HG03521 (cell line): ENCODE measurements around the gene CRIM1.

Source experiments
- ATAC-seq: cut with Tn5 transposase; IDR thresholded peaks from one replicate; pipeline ENCODE4 v1.9.1; 2021; ENCODE audit warnings: mild to moderate bottlenecking, moderate library complexity; ENCODE audit not compliant: unreplicated experiment

The CRIM1 gene

GRCh38 chr2:36544638-36545338 lies 189.2 kb downstream of the CRIM1 start:
- ATAC-seq = no peak

GRCh38 chr2:36545871-36546416 lies 190.4 kb downstream of the CRIM1 start:
- ATAC-seq = no peak

GRCh38 chr2:36547906-36548305 lies 192.3 kb downstream of the CRIM1 start:
- ATAC-seq = no peak

- ATAC-seq = no peak
Observed at GRCh38 chr2:36549165-36549574, 193.6 kb downstream of the CRIM1 start.

- ATAC-seq = no peak
Observed at GRCh38 chr2:36550006-36550405, 194.4 kb downstream of the CRIM1 start.

- ATAC-seq = no peak
Observed at GRCh38 chr2:36553683-36554082, 198.1 kb downstream of the CRIM1 start.

GRCh38 chr2:36554531-36554930 lies 199.0 kb downstream of the CRIM1 start:
- ATAC-seq = no peak

- no peak for ATAC-seq
Observed at GRCh38 chr2:36555789-36556188, 200.2 kb downstream of the CRIM1 start.

GRCh38 chr2:36556842-36557241 lies 201.3 kb downstream of the CRIM1 start:
- ATAC-seq = no peak

- ATAC-seq = no peak
Observed at GRCh38 chr2:36559221-36559942, 203.8 kb downstream of the CRIM1 start.

GRCh38 chr2:36560726-36561125 lies 205.1 kb downstream of the CRIM1 start:
- no peak for ATAC-seq

- ATAC-seq = no peak
Observed at GRCh38 chr2:36561237-36561944, 205.8 kb downstream of the CRIM1 start.

GRCh38 chr2:36562240-36562639 lies 206.7 kb downstream of the CRIM1 start:
- ATAC-seq = no peak

- no peak for ATAC-seq
Observed at GRCh38 chr2:36562973-36563532, 207.5 kb downstream of the CRIM1 start.

- no peak for ATAC-seq
Observed at GRCh38 chr2:36564377-36564930, 208.9 kb downstream of the CRIM1 start.

GRCh38 chr2:36565712-36566111 lies 210.1 kb downstream of the CRIM1 start:
- no peak for ATAC-seq

GRCh38 chr2:36566887-36567286 lies 211.3 kb downstream of the CRIM1 start:
- ATAC-seq = no peak

- ATAC-seq = no peak
Observed at GRCh38 chr2:36567711-36568408, 212.3 kb downstream of the CRIM1 start.

GRCh38 chr2:36568516-36569246 lies 213.1 kb downstream of the CRIM1 start:
- ATAC-seq = no peak
